Fibroblast of skin of right biceps (primary cell): ENCODE results near the gene OR10H2.
"Not testable (repeated sequence)": the region's sequence is repeated elsewhere in the genome, so short reads cannot be mapped to it uniquely, and the experiment has no call there.

Experiments used
- DNase-seq: peaks from one replicate; pipeline ENCODE4 v3.0.0-alpha.2; 2013

The OR10H2 gene

GRCh38 chr19:15727724-15728123, at the start of gene OR10H2:
TSS of gene OR10H2 (plus strand) at chr19:15728024. CDS start at chr19:15728044, 20 bp downstream.
- DNase-seq, result no peak

GRCh38 chr19:15679089-15679488, 48.7 kb upstream of the OR10H2 start:
- DNase-seq, result no peak

- not testable (repeated sequence) for DNase-seq
These were observed 48.0 kb upstream of the OR10H2 start for GRCh38 chr19:15679865-15680264.

DNA sequence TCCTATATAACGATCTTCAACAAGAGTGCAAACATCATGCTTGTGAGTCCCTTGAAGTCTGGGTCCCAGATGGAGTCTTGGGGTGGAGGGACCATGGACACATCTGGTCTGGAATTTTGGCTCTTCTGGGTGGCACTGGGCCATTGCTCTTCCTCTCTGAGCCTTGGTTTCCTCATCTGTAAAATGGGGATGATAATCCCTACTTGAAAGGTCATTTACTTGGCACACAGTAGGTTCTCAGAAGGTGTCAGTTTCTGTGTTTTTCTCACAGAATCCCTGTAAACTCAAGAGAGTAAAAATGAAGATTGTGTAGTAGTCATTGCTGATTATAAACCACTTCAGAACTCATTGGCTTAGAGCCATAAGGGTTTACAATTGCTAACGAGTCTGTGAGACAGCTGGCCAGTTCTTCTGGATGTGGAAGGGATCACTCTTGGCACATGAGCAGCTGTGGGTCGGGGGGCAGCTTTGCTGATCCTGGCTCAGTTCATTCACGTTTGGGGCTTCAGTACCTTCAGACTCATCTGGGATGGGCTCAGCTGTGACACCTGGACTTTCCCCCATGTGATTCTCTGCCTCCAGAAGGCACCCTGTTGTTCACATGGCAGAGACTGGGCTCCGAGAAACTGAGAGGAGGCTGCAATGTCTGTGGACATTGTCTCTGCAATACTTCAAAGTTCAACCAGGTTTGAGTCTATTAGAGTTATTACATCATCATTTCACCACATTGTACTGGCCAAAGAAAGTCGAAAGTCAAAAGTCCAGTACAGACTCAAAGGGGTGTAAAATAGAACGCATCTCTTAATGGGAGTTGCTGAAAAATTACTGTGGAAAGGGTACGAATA, 47.1 kb upstream of the OR10H2 start:
- DNase-seq, result no peak

DNA sequence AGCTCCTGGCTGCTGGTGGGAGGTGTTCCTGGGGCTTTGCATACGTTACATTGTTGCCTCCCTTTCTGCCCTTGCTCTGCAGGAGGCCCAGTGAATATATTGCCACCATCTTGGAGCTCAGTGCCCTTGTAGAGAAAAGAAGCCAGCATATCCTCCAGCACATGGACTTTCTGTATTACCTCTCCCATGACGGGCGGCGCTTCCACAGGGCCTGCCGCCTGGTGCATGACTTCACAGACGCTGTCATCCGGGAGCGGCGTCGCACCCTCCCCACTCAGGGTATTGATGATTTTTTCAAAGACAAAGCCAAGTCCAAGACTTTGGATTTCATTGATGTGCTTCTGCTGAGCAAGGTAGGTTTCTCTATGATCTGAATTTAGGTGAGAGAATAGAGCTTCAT, 44.4 kb upstream of the OR10H2 start:
- DNase-seq, result no peak

DNA sequence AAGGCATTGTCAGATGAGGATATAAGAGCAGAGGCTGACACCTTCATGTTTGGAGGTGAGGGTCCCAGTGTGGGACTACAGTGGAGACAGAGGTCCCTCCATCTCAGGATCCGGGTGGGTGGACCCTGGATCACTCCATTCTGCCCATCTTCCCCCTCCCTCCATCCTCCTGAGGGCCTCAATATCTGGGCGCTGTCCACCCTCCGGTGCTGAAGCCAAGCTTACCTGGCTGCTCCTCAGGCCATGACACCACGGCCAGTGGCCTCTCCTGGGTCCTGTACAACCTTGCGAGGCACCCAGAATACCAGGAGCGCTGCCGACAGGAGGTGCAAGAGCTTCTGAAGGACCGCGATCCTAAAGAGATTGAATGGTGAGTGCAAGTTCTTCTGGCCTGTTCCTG, 43.0 kb upstream of the OR10H2 start:
- DNase-seq, result no peak

- no peak for DNase-seq
These were observed 31.1 kb upstream of the OR10H2 start for GRCh38 chr19:15696654-15697194.

DNA sequence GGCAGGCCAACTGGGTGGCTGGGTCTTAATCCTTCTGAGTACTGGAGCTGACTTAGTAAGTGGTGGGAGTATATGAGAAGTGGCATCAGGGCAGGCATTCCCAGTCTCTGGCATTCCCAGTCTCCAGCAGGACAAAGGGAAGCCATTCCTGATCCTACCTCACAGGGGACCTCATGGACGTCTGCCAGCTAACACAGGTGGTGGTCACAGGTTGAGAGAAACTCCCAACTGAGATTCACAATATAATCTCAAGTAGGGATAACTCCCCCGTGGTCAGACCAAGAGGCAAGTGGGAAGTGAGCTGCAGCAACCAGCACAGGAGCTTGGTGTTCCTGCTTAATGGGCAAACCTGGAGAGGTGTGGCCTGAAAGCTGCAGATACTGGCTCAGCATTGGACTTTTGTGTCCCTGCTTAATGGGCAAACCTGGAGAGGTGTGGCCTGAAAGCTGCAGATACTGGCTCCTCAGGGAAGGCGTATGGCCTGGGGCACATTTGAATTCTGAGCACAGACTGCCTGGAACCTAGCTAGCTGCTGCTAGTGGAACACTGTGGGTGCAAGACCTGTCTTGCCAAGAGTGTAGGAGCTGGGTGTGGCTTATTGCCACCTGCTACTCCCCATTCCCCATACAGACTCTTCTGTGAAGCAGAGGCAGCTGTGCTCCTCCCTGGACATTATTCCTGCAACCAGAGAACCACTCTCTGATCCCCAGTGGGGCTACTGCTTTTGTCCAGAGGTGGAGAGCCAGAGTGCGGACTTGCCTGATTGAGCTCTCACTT, 25.9 kb upstream of the OR10H2 start:
- no peak for DNase-seq

DNA sequence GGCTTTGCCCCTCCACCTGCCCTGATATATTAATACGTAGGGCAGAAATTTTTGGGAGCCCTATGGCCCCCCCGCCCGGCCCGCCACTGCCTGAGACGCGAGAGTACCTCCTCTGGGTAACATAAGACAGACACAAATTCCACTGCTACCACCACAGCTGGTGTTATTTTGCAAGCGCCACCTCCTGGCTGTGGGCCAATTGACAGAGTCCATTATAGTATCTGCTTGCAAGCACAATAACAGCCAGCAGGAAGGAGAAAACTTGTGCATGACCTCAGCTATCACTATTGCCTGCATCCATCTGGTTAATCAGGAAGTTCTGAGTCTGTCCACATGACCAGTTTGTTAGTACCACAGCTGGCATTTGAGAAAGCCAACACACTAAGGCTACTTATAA, 25.3 kb upstream of the OR10H2 start:
- peak; percentile 23 for DNase-seq

DNA sequence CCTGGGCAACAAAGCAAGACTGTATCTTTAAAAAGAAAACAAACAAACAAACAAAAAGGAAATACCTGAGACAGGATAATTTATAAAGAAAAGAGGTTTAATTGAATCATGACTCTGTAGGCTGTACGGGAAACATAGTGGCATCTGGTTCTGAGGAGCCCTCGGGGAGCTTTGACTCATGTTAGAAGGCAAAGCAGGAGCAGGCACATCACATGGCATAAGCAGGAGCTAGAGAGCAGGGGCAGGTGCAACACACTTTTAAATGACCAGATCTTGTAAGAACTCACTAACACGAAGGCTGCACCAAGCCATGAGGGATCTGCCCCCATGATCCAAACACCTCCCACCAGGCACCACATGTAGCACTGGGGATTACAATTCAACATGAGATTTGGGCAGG, 13.2 kb upstream of the OR10H2 start:
- DNase-seq, result no peak

DNA sequence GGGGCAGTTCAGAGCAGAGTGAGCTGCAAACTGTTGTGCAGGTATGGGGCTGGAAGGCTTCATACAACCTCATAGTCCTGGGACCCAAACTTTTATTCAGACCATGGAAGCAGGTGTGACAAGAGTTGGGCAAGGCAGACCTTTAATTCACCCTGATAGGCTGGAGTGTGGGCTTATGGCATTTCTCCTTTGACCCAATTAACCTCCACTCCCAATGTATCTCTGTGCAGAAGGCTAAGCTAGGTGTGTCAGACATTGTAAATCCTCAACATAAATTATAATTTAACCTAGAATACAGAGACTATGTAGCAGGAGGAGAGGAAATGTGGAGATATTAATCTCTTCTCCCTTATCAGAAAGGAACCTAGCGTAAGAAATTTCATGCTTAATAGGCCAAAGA, 12.2 kb upstream of the OR10H2 start:
- DNase-seq, result no peak

- DNase-seq, result no peak
These were observed 10.0 kb upstream of the OR10H2 start for GRCh38 chr19:15717809-15718208.

GRCh38 chr19:15721268-15721667, 6.6 kb upstream of the OR10H2 start:
- DNase-seq, result no peak

GRCh38 chr19:15722956-15723355, 4.9 kb upstream of the OR10H2 start:
- DNase-seq, result no peak

DNA sequence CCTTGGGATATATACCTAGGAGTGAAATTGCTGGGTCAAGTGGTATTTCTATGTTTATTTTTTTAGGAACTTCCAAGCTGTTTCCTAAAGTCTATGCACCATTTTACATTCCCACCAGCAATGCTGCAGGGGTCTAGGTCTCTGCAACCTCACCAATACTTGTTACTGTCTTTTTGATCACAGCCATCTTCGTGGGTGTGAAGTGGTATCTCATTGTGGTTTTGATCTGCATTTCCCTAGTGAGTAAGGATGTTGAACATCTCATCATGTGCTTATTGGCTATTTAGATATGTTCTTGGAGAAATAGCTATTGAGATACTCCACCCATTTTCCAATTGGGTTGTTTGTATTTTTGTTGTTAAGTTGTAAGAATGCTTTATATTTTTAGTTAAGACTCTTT, 2.7 kb downstream of the OR10H2 start:
- no peak for DNase-seq

GRCh38 chr19:15732388-15732787, 4.6 kb downstream of the OR10H2 start:
- DNase-seq, result no peak

DNA sequence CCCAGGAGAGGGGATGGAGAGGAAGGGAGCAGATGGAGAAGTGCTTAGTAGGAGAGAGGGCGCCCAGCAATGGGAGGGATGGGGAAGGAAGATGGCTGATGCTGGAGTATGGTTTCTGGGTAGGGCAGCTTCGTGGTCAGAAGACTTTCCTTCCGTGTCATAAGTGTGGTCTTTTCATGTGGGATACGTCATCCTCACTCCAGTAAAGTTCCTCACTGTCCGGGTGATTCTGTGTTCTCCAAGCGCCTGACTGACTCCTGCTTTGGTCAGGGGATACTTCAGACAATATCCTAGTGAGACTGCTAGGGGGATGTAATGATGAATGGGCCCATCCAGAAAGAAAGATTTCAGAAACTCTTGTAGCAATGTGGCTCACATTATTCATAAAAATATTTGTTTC, 6.1 kb downstream of the OR10H2 start:
- DNase-seq, result no peak

- DNase-seq, result no peak
These were observed 9.9 kb downstream of the OR10H2 start, which contains the start of gene OR10H3 for GRCh38 chr19:15737722-15738121. TSS of gene OR10H3 (plus strand) at chr19:15737985. CDS start at chr19:15741393, 3,408 bp downstream.

- no peak for DNase-seq
These were observed 13.0 kb downstream of the OR10H2 start for GRCh38 chr19:15740785-15741184.

DNA sequence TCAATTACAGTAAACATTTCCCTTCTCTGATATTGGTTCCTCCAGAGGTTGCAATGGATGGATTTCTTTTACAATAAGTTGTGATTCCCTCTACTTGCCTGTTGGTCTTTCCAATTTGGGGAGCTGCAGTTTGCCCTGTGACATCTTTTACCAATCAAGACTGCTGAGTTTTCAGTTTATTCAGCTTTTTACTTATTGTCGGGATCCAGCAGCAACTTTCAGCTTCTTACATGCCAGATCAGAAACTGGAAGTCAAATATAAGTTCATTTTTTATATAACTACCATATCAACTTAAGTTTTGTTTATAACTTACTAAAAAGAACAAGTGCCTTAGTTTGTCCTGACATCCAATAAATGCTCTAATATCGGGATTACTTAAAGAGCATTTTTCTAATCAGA, 20.4 kb downstream of the OR10H2 start:
- no peak for DNase-seq

DNA sequence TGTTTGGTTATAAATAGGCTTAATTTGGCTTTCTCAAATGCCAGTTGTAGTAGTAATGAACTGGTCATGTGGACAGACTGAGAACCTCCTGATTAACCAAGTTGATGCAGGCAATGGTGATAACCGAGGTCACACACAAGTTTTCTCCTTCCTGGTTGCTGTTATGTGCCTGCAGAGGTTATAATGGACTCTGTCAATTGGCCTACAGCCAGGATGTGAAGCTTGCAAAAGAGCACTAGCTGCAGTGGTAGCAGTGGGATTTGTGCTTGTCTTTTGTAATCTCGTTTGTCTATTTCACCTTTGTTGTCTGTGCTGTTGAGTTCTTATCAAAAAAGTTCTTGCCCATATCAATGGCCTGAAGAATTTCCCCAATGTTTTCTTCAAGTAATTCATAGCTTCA, 30.6 kb downstream of the OR10H2 start:
- DNase-seq, result no peak

GRCh38 chr19:15759962-15760565, 32.2 kb downstream of the OR10H2 start:
- DNase-seq, result no peak

DNA sequence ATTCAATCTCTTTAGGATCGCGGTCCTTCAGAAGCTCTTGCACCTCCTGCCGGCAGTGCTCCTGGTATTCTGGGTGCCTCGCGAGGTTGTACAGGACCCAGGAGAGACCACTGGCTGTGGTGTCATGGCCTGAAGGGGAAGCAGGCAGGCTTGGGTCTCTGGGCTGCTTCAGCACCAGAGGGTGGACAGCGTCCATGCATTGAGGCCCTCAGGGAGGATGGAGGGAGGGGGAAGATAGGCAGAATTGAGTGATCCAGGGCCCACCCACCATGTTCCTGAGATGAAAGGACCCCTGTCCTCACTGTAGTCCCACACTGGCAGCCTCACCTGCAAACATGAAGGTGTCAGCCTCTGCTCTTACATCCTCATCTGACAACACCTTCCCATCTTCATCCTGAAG, 41.8 kb downstream of the OR10H2 start:
- no peak for DNase-seq
